ENCODE results near the gene TSKS.

DNA sequence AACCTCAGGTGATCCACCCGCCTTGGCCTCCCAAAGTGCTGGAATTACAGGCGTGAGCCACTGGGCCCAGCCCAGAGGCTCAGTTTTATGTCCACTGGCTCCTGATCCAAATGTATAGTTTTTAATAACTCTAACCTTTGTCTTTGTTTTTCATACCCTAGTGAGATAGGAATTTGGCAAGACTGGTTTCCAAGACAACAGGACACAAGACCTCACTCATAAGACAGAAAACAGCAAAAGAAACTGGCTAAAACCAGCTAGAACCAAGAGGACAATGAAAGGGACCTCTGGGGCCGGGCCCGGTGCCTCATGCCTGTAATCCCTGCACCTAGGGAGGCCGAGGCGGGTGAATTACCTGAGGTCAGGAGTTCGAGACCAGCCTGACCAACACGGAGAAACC lies 44.6 kb downstream of the TSKS start:
- TF ChIP-seq CTCF (conservative IDR thresholded peaks at IDR 0.05; ENCODE audit: low read length), result no peak
- no peak for TF ChIP-seq EZH2phosphoT487 (IDR thresholded peaks at IDR 0.05; ENCODE audit: borderline replicate concordance, low read depth, low read length)

Data from OCI-LY7 (cell line).